ENCODE results near the gene PLPP6. TPM values are rescaled to one million over a fixed set of nuclear protein-coding genes. Genes with fewer than 3 reads are reported as not detected.

Gene PLPP6
- polyA plus RNA-seq, 1 donor, result 3.2 TPM

DNA sequence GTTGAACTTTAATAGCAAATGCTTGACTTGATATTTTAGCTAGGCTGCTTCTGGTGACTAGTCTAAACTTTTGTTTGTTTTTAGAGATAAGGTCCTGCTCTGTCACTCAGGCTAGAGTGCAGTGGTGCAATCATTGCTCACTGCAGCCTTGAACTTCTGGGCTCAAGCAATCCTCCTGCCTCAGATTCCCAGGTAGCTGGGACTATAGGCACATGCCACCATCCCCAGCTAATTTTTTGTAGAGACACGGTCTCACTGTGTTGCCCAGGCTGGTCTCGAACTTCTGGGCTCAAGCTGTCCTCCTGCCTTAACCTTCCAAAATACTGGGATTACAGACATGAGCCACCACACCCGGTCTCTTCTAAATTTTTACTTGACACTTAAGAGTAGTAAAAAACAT, 38.0 kb downstream of the PLPP6 start:
- no peak for DNase-seq (ENCODE audit: low read depth)

DNA sequence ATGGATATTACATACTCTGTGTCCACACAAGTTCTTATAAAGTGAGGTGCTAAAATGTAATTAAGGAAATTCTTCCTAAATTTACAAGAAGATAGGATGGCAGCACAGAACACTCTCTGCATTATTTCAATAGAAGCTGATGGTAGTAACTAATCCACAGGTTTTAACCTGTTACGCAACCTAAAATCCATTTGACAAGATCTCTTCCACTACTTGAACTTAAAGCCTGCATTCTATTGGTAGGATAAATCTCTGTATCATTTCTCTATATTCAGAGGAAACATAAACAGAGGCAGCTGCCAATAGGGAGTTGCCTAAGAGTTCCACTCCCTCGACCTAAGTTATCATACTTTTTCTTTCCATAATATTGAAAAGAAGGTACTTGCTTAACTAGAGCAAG, 38.8 kb downstream of the PLPP6 start:
- no peak for DNase-seq (ENCODE audit: low read depth)

DNA sequence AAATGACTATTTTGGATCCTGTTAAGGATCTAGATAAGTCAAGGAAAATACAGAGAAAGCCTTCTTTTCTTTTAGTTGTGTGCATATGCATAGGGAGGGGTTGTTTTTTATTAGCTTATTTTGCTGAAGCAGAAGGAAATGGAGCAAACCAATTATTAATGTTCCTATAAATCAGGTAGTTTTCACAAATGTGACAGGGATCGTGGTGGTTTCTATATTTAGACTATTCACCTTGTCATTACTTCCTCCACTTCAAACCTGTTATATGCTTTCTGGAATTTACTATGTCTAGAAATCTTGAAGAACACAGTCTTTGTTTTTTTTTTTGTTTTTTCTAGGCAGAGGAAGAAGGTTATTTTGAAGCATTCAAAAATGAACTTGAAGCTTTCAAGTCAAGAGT, 39.4 kb downstream of the PLPP6 start:
- DNase-seq (ENCODE audit: low read depth), result no peak

DNA sequence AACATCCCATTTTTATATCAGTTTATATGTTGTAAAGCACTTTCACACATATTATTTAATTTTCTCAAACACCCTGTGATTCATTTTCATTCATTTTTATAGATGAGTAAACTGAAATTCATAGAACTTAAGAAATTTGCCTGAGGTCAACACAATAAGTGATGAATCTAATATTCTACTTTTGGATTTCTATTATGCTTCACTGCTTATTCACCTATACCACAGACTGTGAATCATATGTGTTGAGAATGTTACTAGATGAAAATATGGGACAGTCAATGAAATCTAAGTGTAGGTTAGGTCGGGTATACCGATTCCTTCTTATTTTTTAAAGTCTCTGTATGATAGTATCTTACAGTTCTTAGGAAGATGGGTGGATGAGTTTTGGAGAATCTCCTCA, 42.0 kb downstream of the PLPP6 start:
- no peak for DNase-seq (ENCODE audit: low read depth)

DNA sequence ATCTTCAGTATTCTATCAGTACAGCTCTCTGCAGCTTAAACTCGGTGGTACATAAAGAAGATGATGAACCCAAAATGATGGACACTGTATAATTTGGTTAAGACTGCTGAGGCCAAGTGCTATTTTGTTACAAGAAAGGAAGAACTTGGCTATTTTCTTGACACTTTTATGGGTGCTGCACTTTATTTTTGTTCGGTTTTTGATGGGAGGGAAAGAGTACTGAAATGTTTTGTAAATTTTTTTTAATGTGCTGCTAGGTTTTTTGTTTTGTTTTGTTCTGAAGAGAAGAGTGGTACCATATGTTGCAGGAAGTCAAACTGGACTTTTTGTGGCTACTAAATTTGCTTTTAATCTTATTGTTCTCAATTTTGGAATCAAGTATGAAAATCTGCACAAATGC, 43.9 kb downstream of the PLPP6 start:
- no peak for DNase-seq (ENCODE audit: low read depth)

DNA sequence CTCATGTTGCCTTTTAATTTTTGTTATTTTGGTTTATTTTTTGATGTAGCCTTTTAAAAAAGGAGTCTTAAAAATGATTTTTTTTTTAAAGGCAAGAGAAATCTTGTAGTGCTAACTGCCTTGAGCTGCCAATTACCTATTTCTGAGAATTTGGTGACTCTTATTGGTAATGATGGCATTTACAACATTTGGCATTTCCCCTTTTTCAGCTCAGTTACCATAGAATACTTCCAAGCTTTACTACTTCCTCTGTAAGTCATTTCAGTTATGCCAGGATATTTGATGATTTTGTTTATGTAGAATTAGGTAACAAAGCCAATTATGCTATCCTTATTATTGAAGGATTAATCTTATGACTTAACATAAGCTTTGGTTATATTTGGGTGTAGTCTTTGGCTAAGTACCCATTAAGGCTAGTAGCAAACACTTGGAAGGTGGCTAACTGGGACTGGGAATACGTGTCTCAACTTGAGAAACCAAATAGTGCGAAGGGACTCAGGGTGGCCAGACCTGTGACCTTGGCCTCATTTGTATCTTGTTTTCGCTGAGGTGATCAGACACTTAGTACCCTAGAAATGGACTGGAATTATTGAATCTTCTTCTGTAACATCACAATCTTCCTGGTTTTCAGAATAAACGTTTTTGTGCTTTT, 45.0 kb downstream of the PLPP6 start:
- no peak for DNase-seq (ENCODE audit: low read depth)

DNA sequence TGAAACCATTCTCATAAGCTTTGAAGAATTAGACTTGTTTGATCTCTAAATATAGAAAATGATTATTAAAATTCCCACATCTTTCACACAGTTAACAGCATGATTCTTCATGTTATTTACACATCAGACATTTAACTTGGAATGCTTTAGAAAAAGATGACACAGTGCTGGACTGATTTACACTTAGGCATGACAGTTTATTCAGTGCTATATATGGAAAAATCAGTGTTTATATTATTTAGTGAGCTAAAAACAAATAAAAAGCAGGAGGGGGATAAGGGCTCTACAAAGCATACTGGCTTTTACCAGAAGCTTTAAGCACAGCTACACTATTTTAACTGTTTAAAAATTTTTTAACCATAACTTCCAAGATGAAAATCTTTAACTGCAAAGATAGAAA, 47.3 kb downstream of the PLPP6 start:
- DNase-seq (ENCODE audit: low read depth), result no peak

DNA sequence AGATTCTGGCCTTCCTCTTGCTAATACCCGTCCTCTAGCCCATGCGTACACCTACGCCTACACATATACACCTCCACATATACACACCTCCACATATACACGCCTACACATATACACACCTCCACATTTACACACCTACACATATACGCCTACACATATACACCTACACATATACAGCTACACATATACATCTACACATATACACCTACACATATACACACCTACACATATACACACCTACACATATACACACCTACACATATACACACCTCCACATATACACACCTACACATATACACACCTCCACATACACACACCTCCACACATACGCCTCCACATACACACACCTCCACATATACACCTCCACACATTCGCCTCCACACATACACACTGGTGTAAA, 51.8 kb downstream of the PLPP6 start:
- no peak for DNase-seq (ENCODE audit: low read depth)

DNA sequence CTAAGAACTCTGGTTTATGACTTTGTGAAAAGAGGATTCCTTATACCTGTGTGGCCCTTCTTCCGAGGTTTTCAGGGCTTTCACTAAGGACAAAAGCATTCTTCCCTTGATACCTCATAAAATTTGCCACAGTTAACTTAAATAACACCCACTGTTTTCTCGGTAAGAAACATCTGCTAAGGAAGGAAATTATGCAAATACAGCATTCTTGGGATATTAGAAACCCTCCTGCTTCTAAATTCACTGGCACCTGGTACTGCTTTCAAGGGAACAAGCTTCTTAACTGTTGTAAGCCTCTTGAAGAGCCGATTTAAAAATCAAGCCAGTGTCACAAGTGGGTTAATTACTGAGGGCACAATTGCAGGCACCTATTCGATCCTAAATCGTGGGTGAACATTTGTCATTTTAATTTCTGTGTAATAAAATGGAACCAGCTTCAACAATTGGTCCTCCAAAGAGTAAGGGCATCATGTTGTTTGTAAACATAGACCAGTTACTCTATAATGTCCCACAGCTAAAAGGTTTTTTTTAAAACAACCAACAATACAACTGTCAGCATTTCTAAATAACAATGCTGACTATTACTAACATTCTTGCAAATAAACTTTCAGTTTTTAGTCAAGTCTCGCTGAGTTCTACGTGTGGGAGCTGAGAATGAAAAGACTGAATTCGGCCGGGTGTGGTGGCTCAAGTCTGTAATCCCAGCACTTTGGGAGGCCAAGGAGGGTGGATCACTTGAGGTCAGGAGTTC, 52.3 kb downstream of the PLPP6 start:
- no peak for DNase-seq (ENCODE audit: low read depth)

Other genes starting within 250 kb of the PLPP6 start
- 0.22 TPM for gene SLC1A1, start 171.8 kb upstream of the PLPP6 start, polyA plus RNA-seq (ENCODE audit: insufficient read length)
- 0.47 TPM for gene SPATA6L, start 4.2 kb downstream of the PLPP6 start, polyA plus RNA-seq (ENCODE audit: insufficient read length)
- gene CDC37L1, start 17.3 kb downstream of the PLPP6 start, polyA plus RNA-seq (ENCODE audit: insufficient read length), result 30.6 TPM
- 42.1 TPM for gene AK3, start 78.9 kb downstream of the PLPP6 start, polyA plus RNA-seq (ENCODE audit: insufficient read length)
- 13.5 TPM for gene RCL1, start 130.7 kb downstream of the PLPP6 start, polyA plus RNA-seq (ENCODE audit: insufficient read length)